ENCODE measurements around the gene FCHSD2.
"Not testable (repeated sequence)": the region's sequence is repeated elsewhere in the genome, so short reads cannot be mapped to it uniquely, and the experiment has no call there.

The FCHSD2 gene

GRCh38 chr11:72925656-72926055 is 216.5 kb downstream of the FCHSD2 start:
- no peak for DNase-seq (ENCODE audit: low spot score)

GRCh38 chr11:72924568-72925190 is 217.4 kb downstream of the FCHSD2 start:
- DNase-seq (ENCODE audit: low spot score), result peak; percentile 31

GRCh38 chr11:72921028-72921716 is 220.9 kb downstream of the FCHSD2 start:
- no peak for DNase-seq (ENCODE audit: low spot score)

- DNase-seq (ENCODE audit: low spot score), result no peak
Observed at GRCh38 chr11:72920001-72920400, 222.1 kb downstream of the FCHSD2 start.

GRCh38 chr11:72918851-72919250 is 223.3 kb downstream of the FCHSD2 start:
- DNase-seq (ENCODE audit: low spot score), result no peak

- no peak for DNase-seq (ENCODE audit: low spot score)
Observed at GRCh38 chr11:72912253-72912652, 229.9 kb downstream of the FCHSD2 start.

- not testable (repeated sequence) for DNase-seq (ENCODE audit: low spot score)
Observed at GRCh38 chr11:72909558-72910388, 232.3 kb downstream of the FCHSD2 start.

GRCh38 chr11:72908032-72908676 is 234.0 kb downstream of the FCHSD2 start:
- DNase-seq (ENCODE audit: low spot score), result no peak

GRCh38 chr11:72904016-72904415 is 238.1 kb downstream of the FCHSD2 start:
- DNase-seq (ENCODE audit: low spot score), result no peak

- no peak for DNase-seq (ENCODE audit: low spot score)
Observed at GRCh38 chr11:72901374-72901773, 240.7 kb downstream of the FCHSD2 start.

- DNase-seq (ENCODE audit: low spot score), result no peak
Observed at GRCh38 chr11:72900013-72900412, 242.1 kb downstream of the FCHSD2 start.

GRCh38 chr11:72899238-72899637 is 242.9 kb downstream of the FCHSD2 start:
- no peak for DNase-seq (ENCODE audit: low spot score)

GRCh38 chr11:72897506-72897905 is 244.6 kb downstream of the FCHSD2 start:
- DNase-seq (ENCODE audit: low spot score), result no peak

- DNase-seq (ENCODE audit: low spot score), result no peak
Observed at GRCh38 chr11:72896431-72896830, 245.7 kb downstream of the FCHSD2 start.

GRCh38 chr11:72890881-72891280 is 251.2 kb downstream of the FCHSD2 start:
- DNase-seq (ENCODE audit: low spot score), result no peak

- no peak for DNase-seq (ENCODE audit: low spot score)
Observed at GRCh38 chr11:72886619-72887018, 255.5 kb downstream of the FCHSD2 start.

GRCh38 chr11:72885749-72886609 is 256.1 kb downstream of the FCHSD2 start:
- no peak for DNase-seq (ENCODE audit: low spot score)

GRCh38 chr11:72876147-72876546 is 266.0 kb downstream of the FCHSD2 start:
- no peak for DNase-seq (ENCODE audit: low spot score)

GRCh38 chr11:72875736-72876135 is 266.4 kb downstream of the FCHSD2 start:
- no peak for DNase-seq (ENCODE audit: low spot score)

- DNase-seq (ENCODE audit: low spot score), result no peak
Observed at GRCh38 chr11:72872012-72872411, 270.1 kb downstream of the FCHSD2 start.

- DNase-seq (ENCODE audit: low spot score), result no peak
Observed at GRCh38 chr11:72871119-72871518, 271.0 kb downstream of the FCHSD2 start.

All from putamen (tissue), 1 donor.